NCI-H2171 treated with DMSO at 0.1 percent for 48 hours (cell line): ENCODE results near the gene RFFL.
"Not testable (repeated sequence)": the region's sequence is repeated elsewhere in the genome, so short reads cannot be mapped to it uniquely, and the experiment has no call there.

Experiments used
- DNase-seq: peaks from one replicate; lab custom pipeline; 2025; lab: John Stamatoyannopoulos, UW

RFFL gene

GRCh38 chr17:35046740-35047283, 16.7 kb downstream of the RFFL start:
- DNase-seq = peak; percentile 73

- DNase-seq = no peak
These were observed 17.3 kb downstream of the RFFL start for GRCh38 chr17:35046245-35046644.

- DNase-seq = not testable (repeated sequence)
These were observed 18.0 kb downstream of the RFFL start for GRCh38 chr17:35045458-35045979.

GRCh38 chr17:35044181-35044580, 19.3 kb downstream of the RFFL start:
- no peak for DNase-seq

- DNase-seq = no peak
These were observed 22.1 kb downstream of the RFFL start for GRCh38 chr17:35041390-35041789.

- DNase-seq = no peak
These were observed 25.1 kb downstream of the RFFL start for GRCh38 chr17:35038453-35038852.

- no peak for DNase-seq
These were observed 32.7 kb downstream of the RFFL start for GRCh38 chr17:35030780-35031179.

- no peak for DNase-seq
These were observed 34.8 kb downstream of the RFFL start for GRCh38 chr17:35028531-35029262.

- not testable (repeated sequence) for DNase-seq
These were observed 35.4 kb downstream of the RFFL start for GRCh38 chr17:35028097-35028496.

GRCh38 chr17:35025541-35025940, 38.0 kb downstream of the RFFL start:
- no peak for DNase-seq

- DNase-seq = no peak
These were observed 40.0 kb downstream of the RFFL start for GRCh38 chr17:35023538-35023937.

- no peak for DNase-seq
These were observed 40.9 kb downstream of the RFFL start for GRCh38 chr17:35022536-35023063.

GRCh38 chr17:35021520-35022380, 41.8 kb downstream of the RFFL start:
- DNase-seq = no peak

- DNase-seq = no peak
These were observed 43.9 kb downstream of the RFFL start for GRCh38 chr17:35019386-35020179.

- DNase-seq = no peak
These were observed 44.7 kb downstream of the RFFL start for GRCh38 chr17:35018814-35019213.

- no peak for DNase-seq
These were observed 46.5 kb downstream of the RFFL start for GRCh38 chr17:35017021-35017420.

- DNase-seq = no peak
These were observed 47.1 kb downstream of the RFFL start for GRCh38 chr17:35016369-35016768.

- DNase-seq = peak; percentile 94
These were observed 51.8 kb downstream of the RFFL start for GRCh38 chr17:35011671-35012216.

GRCh38 chr17:35010093-35010492, 53.4 kb downstream of the RFFL start:
- DNase-seq = no peak

- no peak for DNase-seq
These were observed 56.5 kb downstream of the RFFL start for GRCh38 chr17:35006961-35007360.

- DNase-seq = no peak
These were observed 57.2 kb downstream of the RFFL start for GRCh38 chr17:35006345-35006744.
